ENCODE measurements around the gene PON2. TPM values are rescaled to one million over a fixed set of nuclear protein-coding genes. Genes with fewer than 3 reads are reported as not detected.
"Not testable (repeated sequence)": the region's sequence is repeated elsewhere in the genome, so short reads cannot be mapped to it uniquely, and the experiment has no call there.

PON2 gene
- total RNA-seq, 1 experiment from 2014 or later, result not detected

DNA sequence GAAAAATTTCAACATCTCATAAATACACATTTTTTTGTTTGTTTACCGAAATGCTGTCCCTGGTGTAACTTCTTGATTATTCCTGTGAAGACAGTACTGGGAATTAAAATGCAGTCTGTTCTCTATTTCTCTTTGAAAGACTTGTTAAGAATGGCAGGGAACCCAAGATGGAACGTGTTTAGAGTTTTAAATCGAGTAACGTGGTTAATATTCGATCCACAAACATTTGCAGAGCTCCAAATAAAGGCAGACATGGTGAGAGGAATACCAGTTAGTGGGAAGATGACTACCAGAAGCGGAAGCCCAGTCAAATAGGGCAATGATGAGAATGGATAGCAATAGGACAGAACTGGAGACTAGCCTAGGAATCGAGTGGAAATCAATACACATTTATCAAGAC, 45.3 kb downstream of the PON2 start:
- H2AFZ ChIP-seq (ENCODE audit: low read length), result no peak overlapping the region
- H3K9me2 ChIP-seq (replicated peaks; ENCODE audit: insufficient read depth, low read length), result no peaks in the 10 kb centered on the region
- H3K27me3 ChIP-seq (ENCODE audit: low read length), result no peaks in the 10 kb centered on the region
- no peaks in the 10 kb centered on the region for H3K4me1 ChIP-seq (ENCODE audit: low read length)
- no peaks in the 10 kb centered on the region for H4K20me1 ChIP-seq (ENCODE audit: insufficient read depth, low read depth, low read length)
- no peaks in the 10 kb centered on the region for H3K36me3 ChIP-seq (ENCODE audit: insufficient read depth, low read length)
- H3K4me2 ChIP-seq (ENCODE audit: low read depth, low read length, poor library complexity, severe bottlenecking), result no peak overlapping the region
- H3K4me3 ChIP-seq (ENCODE audit: low read length), result no peak overlapping the region
- no peak overlapping the region for H3K9ac ChIP-seq (ENCODE audit: low read length)
- no peak for DNase-seq
- no peak overlapping the region for H3K27ac ChIP-seq (ENCODE audit: low read length)
- no peaks in the 10 kb centered on the region for H3K79me2 ChIP-seq (ENCODE audit: low read length)
- H3K9me3 ChIP-seq (ENCODE audit: low read length), result no peaks in the 10 kb centered on the region

- not testable (repeated sequence) for H4K20me1 ChIP-seq (ENCODE audit: insufficient read depth, low read depth, low read length); H3K27ac ChIP-seq (ENCODE audit: low read length); H3K79me2 ChIP-seq (ENCODE audit: low read length); H3K4me3 ChIP-seq (ENCODE audit: low read length); H3K9me3 ChIP-seq (ENCODE audit: low read length); H3K9me2 ChIP-seq (replicated peaks; ENCODE audit: insufficient read depth, low read length); H2AFZ ChIP-seq (ENCODE audit: low read length); H3K9ac ChIP-seq (ENCODE audit: low read length); H3K4me2 ChIP-seq (ENCODE audit: low read depth, low read length, poor library complexity, severe bottlenecking); H3K36me3 ChIP-seq (ENCODE audit: insufficient read depth, low read length); H3K4me1 ChIP-seq (ENCODE audit: low read length); DNase-seq; H3K27me3 ChIP-seq (ENCODE audit: low read length)
Measured at GRCh38 chr7:95379457-95379856, 55.4 kb downstream of the PON2 start.

DNA sequence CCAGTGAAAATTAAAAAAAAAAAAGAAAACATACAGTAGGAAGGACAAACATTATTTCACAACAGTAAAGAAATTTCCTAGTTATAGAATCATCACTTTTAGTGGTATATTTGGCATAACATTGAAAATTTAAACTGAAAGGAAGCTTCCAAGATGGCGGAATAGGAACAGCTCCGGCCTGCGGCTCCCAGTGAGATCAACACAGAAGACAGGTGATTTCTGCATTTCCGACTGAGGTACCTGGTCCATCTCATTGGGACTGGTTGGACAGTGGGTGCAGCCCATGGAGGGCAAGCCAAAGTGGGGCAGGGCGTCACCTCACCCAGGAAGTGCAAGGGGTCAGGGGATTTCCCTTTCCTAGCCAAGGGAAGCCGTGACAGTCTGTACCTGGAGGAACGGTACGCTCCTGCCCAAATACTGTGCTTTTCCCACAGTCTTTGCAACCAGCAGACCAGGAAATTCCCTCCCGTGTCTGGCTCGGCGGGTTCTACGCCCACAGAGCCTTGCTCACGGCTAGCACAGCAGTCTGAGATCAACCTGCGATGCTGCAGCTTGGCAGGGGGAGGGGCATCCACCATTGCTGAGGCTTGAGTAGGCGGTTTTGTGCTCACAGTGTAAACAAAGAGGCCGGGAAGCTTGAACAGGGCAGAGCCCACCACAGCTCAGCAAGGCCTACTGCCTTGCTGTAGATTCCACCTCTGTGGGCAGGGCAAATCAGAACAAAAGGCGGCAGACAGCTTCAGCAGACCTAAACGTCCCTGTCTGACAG, 58.0 kb downstream of the PON2 start:
- Histone ChIP-seq H3K4me2 (ENCODE audit: low read depth, low read length, poor library complexity, severe bottlenecking) (no peak overlapping the region), H3K27me3 (ENCODE audit: low read length) (no peaks in the 10 kb centered on the region), H3K4me1 (ENCODE audit: low read length) (no peaks in the 10 kb centered on the region), H2AFZ (ENCODE audit: low read length) (no peak overlapping the region), H3K9me3 (ENCODE audit: low read length) (no peaks in the 10 kb centered on the region), H3K4me3 (ENCODE audit: low read length) (no peak overlapping the region), H3K79me2 (ENCODE audit: low read length) (no peaks in the 10 kb centered on the region), H4K20me1 (ENCODE audit: insufficient read depth, low read depth, low read length) (no peaks in the 10 kb centered on the region), H3K9me2 (replicated peaks; ENCODE audit: insufficient read depth, low read length) (no peaks in the 10 kb centered on the region; the same call in 1 of the 2 replicates), H3K9ac (ENCODE audit: low read length) (no peak overlapping the region), H3K27ac (ENCODE audit: low read length) (no peak overlapping the region), H3K36me3 (ENCODE audit: insufficient read depth, low read length) (no peaks in the 10 kb centered on the region)
- DNase-seq, result no peak

- no peaks in the 10 kb centered on the region; the same call in 1 of the 2 replicates for H3K9me2 ChIP-seq (replicated peaks; ENCODE audit: insufficient read depth, low read length)
- H3K9me3 ChIP-seq (ENCODE audit: low read length), result no peaks in the 10 kb centered on the region
- H3K4me1 ChIP-seq (ENCODE audit: low read length), result no peaks in the 10 kb centered on the region
- H3K27me3 ChIP-seq (ENCODE audit: low read length), result no peaks in the 10 kb centered on the region
- H3K4me3 ChIP-seq (ENCODE audit: low read length), result no peak overlapping the region
- H2AFZ ChIP-seq (ENCODE audit: low read length), result no peak overlapping the region
- H3K4me2 ChIP-seq (ENCODE audit: low read depth, low read length, poor library complexity, severe bottlenecking), result no peak overlapping the region
- H3K79me2 ChIP-seq (ENCODE audit: low read length), result no peaks in the 10 kb centered on the region
- DNase-seq, result no peak
- H4K20me1 ChIP-seq (ENCODE audit: insufficient read depth, low read depth, low read length), result no peaks in the 10 kb centered on the region
- H3K36me3 ChIP-seq (ENCODE audit: insufficient read depth, low read length), result no peaks in the 10 kb centered on the region
- no peak overlapping the region for H3K27ac ChIP-seq (ENCODE audit: low read length)
- no peak overlapping the region for H3K9ac ChIP-seq (ENCODE audit: low read length)
Measured at GRCh38 chr7:95375591-95376257, 59.1 kb downstream of the PON2 start.

DNA sequence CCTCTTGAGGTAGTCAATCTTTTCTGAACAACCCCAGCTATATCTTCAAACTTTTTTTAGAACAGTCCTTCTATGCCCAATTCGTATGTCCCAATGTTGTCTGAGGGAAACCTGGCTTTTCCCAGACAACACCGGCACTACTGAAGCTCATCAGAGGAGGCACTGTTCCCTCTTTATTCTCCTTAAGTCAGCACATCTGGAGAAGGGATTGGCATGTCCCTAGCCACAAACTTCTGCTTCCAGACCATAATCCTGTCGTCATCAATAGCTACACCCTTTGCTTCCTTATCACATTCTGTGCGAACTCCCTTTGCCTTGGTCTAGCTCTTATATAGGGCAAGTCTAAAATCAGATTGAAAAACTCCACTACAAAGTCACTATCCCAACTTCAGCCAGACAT, 61.5 kb downstream of the PON2 start:
- Histone ChIP-seq H3K27ac (ENCODE audit: low read length) (no peak overlapping the region), H3K27me3 (ENCODE audit: low read length) (no peaks in the 10 kb centered on the region), H3K4me3 (ENCODE audit: low read length) (no peak overlapping the region), H3K36me3 (ENCODE audit: insufficient read depth, low read length) (no peaks in the 10 kb centered on the region), H3K9ac (ENCODE audit: low read length) (no peak overlapping the region), H2AFZ (ENCODE audit: low read length) (no peak overlapping the region), H3K9me2 (replicated peaks; ENCODE audit: insufficient read depth, low read length) (no peaks in the 10 kb centered on the region; the same call in 1 of the 2 replicates), H3K4me2 (ENCODE audit: low read depth, low read length, poor library complexity, severe bottlenecking) (no peak overlapping the region), H3K9me3 (ENCODE audit: low read length) (no peaks in the 10 kb centered on the region), H3K79me2 (ENCODE audit: low read length) (no peaks in the 10 kb centered on the region), H4K20me1 (ENCODE audit: insufficient read depth, low read depth, low read length) (no peaks in the 10 kb centered on the region), H3K4me1 (ENCODE audit: low read length) (no peaks in the 10 kb centered on the region)
- DNase-seq, result no peak

DNA sequence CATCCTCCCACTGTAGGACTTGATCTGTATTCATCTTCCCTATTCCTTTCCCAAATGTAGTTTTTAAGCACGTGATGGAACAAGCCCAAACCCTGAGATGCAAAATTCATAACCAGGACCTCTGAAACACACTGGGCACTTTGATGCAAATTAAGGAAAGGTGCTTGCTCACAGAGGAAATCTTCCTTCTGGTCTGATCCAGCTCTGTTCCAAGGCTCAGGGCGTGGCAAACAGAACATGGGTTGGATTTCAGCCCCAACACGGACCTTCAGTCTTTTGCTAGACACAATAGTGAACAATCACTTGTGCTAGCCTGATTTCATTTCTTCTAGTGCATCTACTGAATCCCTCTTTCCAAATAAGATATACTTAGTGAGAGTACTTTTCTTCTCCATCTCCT, 66.6 kb downstream of the PON2 start:
- H3K4me2 ChIP-seq (ENCODE audit: low read depth, low read length, poor library complexity, severe bottlenecking), result no peak overlapping the region
- H2AFZ ChIP-seq (ENCODE audit: low read length), result no peak overlapping the region
- H3K9ac ChIP-seq (ENCODE audit: low read length), result no peak overlapping the region
- no peaks in the 10 kb centered on the region for H3K79me2 ChIP-seq (ENCODE audit: low read length)
- DNase-seq, result no peak
- no peaks in the 10 kb centered on the region for H3K27me3 ChIP-seq (ENCODE audit: low read length)
- no peak overlapping the region for H3K4me3 ChIP-seq (ENCODE audit: low read length)
- no peaks in the 10 kb centered on the region for H3K9me3 ChIP-seq (ENCODE audit: low read length)
- no peaks in the 10 kb centered on the region for H3K36me3 ChIP-seq (ENCODE audit: insufficient read depth, low read length)
- H3K4me1 ChIP-seq (ENCODE audit: low read length), result no peaks in the 10 kb centered on the region
- H3K9me2 ChIP-seq (replicated peaks; ENCODE audit: insufficient read depth, low read length), result no peaks in the 10 kb centered on the region
- H4K20me1 ChIP-seq (ENCODE audit: insufficient read depth, low read depth, low read length), result no peaks in the 10 kb centered on the region
- no peak overlapping the region for H3K27ac ChIP-seq (ENCODE audit: low read length)

DNA sequence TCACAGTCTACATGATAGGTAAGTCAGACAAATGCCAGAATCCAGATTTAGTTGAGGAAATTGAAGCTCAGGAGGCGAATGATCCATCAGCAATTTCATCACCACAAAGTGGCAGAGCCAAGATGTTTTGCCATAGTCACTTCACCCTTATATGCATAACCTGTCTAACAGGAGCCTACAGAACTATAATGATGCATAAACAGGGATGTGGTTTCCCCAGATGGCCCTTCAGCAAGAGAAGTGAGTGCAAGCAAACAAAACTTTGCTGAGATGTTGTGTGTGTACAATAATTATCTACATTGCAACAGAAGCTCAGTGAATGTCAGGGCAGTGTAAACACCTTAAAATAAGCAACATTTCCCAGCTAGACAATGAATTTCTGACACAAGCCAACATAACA, 67.2 kb downstream of the PON2 start:
- Histone ChIP-seq H3K4me2 (ENCODE audit: low read depth, low read length, poor library complexity, severe bottlenecking) (no peak overlapping the region), H3K9me3 (ENCODE audit: low read length) (no peaks in the 10 kb centered on the region), H3K36me3 (ENCODE audit: insufficient read depth, low read length) (no peaks in the 10 kb centered on the region), H3K4me3 (ENCODE audit: low read length) (no peak overlapping the region), H4K20me1 (ENCODE audit: insufficient read depth, low read depth, low read length) (no peaks in the 10 kb centered on the region), H3K9ac (ENCODE audit: low read length) (no peak overlapping the region), H3K27ac (ENCODE audit: low read length) (no peak overlapping the region), H3K27me3 (ENCODE audit: low read length) (no peaks in the 10 kb centered on the region), H3K4me1 (ENCODE audit: low read length) (no peaks in the 10 kb centered on the region), H3K9me2 (replicated peaks; ENCODE audit: insufficient read depth, low read length) (no peaks in the 10 kb centered on the region), H2AFZ (ENCODE audit: low read length) (no peak overlapping the region), H3K79me2 (ENCODE audit: low read length) (no peaks in the 10 kb centered on the region)
- no peak for DNase-seq

- Histone ChIP-seq H3K9me2 (replicated peaks; ENCODE audit: insufficient read depth, low read length) (no peaks in the 10 kb centered on the region), H3K79me2 (ENCODE audit: low read length) (no peaks in the 10 kb centered on the region), H3K27ac (ENCODE audit: low read length) (no peak overlapping the region), H2AFZ (ENCODE audit: low read length) (no peak overlapping the region), H3K4me1 (ENCODE audit: low read length) (no peaks in the 10 kb centered on the region), H4K20me1 (ENCODE audit: insufficient read depth, low read depth, low read length) (no peaks in the 10 kb centered on the region), H3K4me2 (ENCODE audit: low read depth, low read length, poor library complexity, severe bottlenecking) (no peak overlapping the region), H3K36me3 (ENCODE audit: insufficient read depth, low read length) (no peaks in the 10 kb centered on the region), H3K9ac (ENCODE audit: low read length) (no peak overlapping the region), H3K4me3 (ENCODE audit: low read length) (no peak overlapping the region), H3K27me3 (ENCODE audit: low read length) (no peaks in the 10 kb centered on the region), H3K9me3 (ENCODE audit: low read length) (no peaks in the 10 kb centered on the region)
- no peak for DNase-seq
Measured at GRCh38 chr7:95365151-95365550, 69.7 kb downstream of the PON2 start.
